Astrocyte of the cerebellum (primary cell): Measurements from ENCODE around the gene MBD3.
A peak's percentile ranks its signal among the peaks of the same experiment; 100 is the strongest.

Source experiments
- DNase-seq: peaks from one replicate; pipeline ENCODE4 v3.0.0-alpha.2; 2011; ENCODE audit warnings: low read depth
- H3K4me3 ChIP-seq: 2 replicates; pipeline ENCODE4 v1.5.1; 2011; ENCODE audit warnings: mild to moderate bottlenecking, low read depth, low read length, moderate library complexity
- in situ Hi-C: cut with HindIII; loops from 2 replicates; pipeline ENCODE4 v1.10.0; 2017; ENCODE audit warnings: low sequenced_read_pairs
- TF ChIP-seq, protein P1 (sequence below): IDR thresholded peaks from 2 replicates; pipeline ENCODE4 v1.5.1; 2012; ENCODE audit warnings: low read length, low read depth, moderate library complexity, mild to moderate bottlenecking; ENCODE audit errors: missing control alignments

MBD3 gene

GRCh38 chr19:1619703-1620102, 27.0 kb upstream of the MBD3 start:
- TF ChIP-seq, protein P1, sequence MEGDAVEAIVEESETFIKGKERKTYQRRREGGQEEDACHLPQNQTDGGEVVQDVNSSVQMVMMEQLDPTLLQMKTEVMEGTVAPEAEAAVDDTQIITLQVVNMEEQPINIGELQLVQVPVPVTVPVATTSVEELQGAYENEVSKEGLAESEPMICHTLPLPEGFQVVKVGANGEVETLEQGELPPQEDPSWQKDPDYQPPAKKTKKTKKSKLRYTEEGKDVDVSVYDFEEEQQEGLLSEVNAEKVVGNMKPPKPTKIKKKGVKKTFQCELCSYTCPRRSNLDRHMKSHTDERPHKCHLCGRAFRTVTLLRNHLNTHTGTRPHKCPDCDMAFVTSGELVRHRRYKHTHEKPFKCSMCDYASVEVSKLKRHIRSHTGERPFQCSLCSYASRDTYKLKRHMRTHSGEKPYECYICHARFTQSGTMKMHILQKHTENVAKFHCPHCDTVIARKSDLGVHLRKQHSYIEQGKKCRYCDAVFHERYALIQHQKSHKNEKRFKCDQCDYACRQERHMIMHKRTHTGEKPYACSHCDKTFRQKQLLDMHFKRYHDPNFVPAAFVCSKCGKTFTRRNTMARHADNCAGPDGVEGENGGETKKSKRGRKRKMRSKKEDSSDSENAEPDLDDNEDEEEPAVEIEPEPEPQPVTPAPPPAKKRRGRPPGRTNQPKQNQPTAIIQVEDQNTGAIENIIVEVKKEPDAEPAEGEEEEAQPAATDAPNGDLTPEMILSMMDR: no peak

GRCh38 chr19:1619094-1619439, 26.4 kb upstream of the MBD3 start:
- TF ChIP-seq, protein P1: no peak
- in situ Hi-C loops: no loop called here
- no peak overlapping the region for H3K4me3 ChIP-seq
- no peak for DNase-seq

More at GRCh38 chr19:1619703-1620102, 27.0 kb upstream of the MBD3 start:
- no peak for DNase-seq
- H3K4me3 ChIP-seq: no peak overlapping the region
- in situ Hi-C loops: no loop called here

DNA sequence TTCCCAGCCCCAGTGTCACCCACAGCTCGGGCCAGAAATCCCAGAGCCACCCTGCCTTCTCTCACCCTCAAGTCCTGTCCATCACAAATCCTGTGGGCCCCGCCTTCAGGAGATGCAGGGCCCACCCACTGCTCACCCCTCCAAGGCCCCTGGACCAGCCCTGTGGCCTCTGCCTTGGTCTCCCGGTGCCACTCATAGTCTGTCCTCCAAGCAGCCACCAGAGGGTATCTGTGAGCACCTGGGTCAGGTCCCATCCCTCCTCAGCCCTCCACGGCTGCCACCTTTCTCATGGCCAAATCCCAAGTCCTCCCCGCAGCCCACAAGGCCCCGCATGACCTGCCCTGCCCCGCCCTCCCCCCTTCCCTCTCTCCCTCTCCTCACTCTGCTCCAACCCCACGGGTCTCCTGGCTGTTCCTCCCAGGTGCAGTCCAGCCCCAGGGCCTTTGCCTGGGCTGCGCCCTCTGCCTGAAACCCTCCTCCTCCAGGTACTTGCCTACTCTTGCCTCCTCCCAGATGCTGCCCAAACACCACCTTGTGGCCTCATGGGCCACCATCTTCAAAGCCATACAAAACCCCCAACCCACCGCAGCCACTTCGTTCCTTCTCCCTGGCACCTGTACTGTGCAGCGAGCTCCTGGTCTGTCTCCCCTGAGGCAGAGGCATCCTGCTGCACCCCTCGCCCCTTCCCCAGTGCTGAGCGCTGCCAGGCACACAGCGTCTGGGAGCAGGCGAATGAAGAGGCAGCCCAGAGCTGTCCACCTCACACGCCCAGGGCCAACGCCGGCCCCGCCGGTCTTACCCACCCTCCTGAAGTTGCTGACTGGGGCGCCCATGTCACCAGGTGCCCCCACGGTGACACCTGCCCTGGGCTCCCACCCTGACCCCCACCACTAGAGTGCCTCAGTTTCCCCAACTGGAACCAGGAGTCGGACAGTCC, 25.8 kb upstream of the MBD3 start:
- no peak overlapping the region for H3K4me3 ChIP-seq
- TF ChIP-seq, protein P1: peak; percentile 45
- in situ Hi-C loops: no loop called here
- no peak for DNase-seq

- TF ChIP-seq, protein P1: no peak
- H3K4me3 ChIP-seq: no peak overlapping the region
- no peak for DNase-seq
- in situ Hi-C loops: no loop called here
Observed at GRCh38 chr19:1616875-1617274, 24.2 kb upstream of the MBD3 start.

- no peak overlapping the region for H3K4me3 ChIP-seq
- TF ChIP-seq, protein P1: no peak
- DNase-seq: no peak
- in situ Hi-C loops: no loop called here
Observed at GRCh38 chr19:1616396-1616795, 23.7 kb upstream of the MBD3 start.

DNA sequence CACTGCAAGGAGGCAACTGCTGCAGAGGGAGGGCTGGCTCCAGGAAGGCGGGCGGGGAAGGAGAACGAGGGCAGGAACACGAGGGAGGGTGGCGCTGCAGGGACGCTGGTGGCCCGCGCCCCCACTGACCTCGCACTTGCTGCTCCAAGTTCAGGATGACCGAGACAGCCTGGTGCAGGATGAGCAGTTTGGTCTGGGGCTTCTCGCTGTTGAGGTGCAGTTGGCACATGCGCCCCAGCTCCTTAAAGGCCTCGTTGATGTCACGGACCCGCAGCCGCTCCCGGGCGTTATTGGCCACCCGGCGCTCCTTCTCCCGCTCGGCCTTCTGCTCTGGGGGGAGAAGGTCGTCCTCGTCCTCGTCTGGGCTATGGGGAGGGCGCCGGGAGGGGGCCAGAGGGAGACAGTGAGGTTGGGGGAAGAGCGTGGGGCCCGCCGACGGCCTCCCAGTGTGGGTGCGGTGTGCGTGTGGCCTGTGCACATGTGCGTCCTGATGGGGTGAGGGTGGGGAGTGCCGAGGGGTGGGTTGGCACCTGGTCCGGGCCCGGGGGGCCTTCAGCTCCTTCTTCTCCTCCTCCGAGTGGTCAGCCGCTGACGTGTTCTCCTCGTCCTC, 22.6 kb upstream of the MBD3 start:
- TF ChIP-seq, protein P1: no peak
- no peak for DNase-seq
- no peak overlapping the region for H3K4me3 ChIP-seq
- in situ Hi-C loops: no loop called here
